ENCODE measurements around the gene MEIS3. TPM values are rescaled to one million over a fixed set of nuclear protein-coding genes. Genes with fewer than 3 reads are reported as not detected.

The MEIS3 gene
- total RNA-seq, 1 donor from 2014 or later = 1.6 TPM

- DNase-seq (ENCODE audit: extremely low read depth, low read depth, low spot score) = no peak
Observed at GRCh38 chr19:47435883-47436417, 16.6 kb upstream of the MEIS3 start.

- DNase-seq (ENCODE audit: extremely low read depth, low read depth, low spot score) = no peak
Observed at GRCh38 chr19:47435196-47435595, 15.9 kb upstream of the MEIS3 start.

- DNase-seq (ENCODE audit: extremely low read depth, low read depth, low spot score) = no peak
Observed at GRCh38 chr19:47434088-47434487, 14.8 kb upstream of the MEIS3 start.

- no peak for DNase-seq (ENCODE audit: extremely low read depth, low read depth, low spot score)
Observed at GRCh38 chr19:47433121-47433520, 13.8 kb upstream of the MEIS3 start.

- DNase-seq (ENCODE audit: extremely low read depth, low read depth, low spot score) = no peak
Observed at GRCh38 chr19:47432499-47432898, 13.2 kb upstream of the MEIS3 start.

- DNase-seq (ENCODE audit: extremely low read depth, low read depth, low spot score) = no peak
Observed at GRCh38 chr19:47432091-47432490, 12.8 kb upstream of the MEIS3 start.

GRCh38 chr19:47430041-47430802 lies 10.9 kb upstream of the MEIS3 start:
- no peak for DNase-seq (ENCODE audit: extremely low read depth, low read depth, low spot score)

GRCh38 chr19:47429140-47429793 lies 9.9 kb upstream of the MEIS3 start:
- no peak for DNase-seq (ENCODE audit: extremely low read depth, low read depth, low spot score)

- peak; percentile 94 for DNase-seq (ENCODE audit: extremely low read depth, low read depth, low spot score)
Observed at GRCh38 chr19:47428177-47428894, 9.0 kb upstream of the MEIS3 start.

GRCh38 chr19:47427241-47428176 lies 8.2 kb upstream of the MEIS3 start:
- DNase-seq (ENCODE audit: extremely low read depth, low read depth, low spot score) = no peak

GRCh38 chr19:47423203-47423882 lies 4.0 kb upstream of the MEIS3 start:
- DNase-seq (ENCODE audit: extremely low read depth, low read depth, low spot score) = no peak

GRCh38 chr19:47422417-47423163 lies 3.3 kb upstream of the MEIS3 start:
- no peak for DNase-seq (ENCODE audit: extremely low read depth, low read depth, low spot score)

GRCh38 chr19:47421844-47422395 lies 2.6 kb upstream of the MEIS3 start:
- DNase-seq (ENCODE audit: extremely low read depth, low read depth, low spot score) = no peak

GRCh38 chr19:47421244-47421786 lies 2.0 kb upstream of the MEIS3 start:
- DNase-seq (ENCODE audit: extremely low read depth, low read depth, low spot score) = no peak

GRCh38 chr19:47419789-47420188 lies 462 bp upstream of the MEIS3 start:
- DNase-seq (ENCODE audit: extremely low read depth, low read depth, low spot score) = no peak

GRCh38 chr19:47418692-47419029 lies 666 bp downstream of the MEIS3 start:
- DNase-seq (ENCODE audit: extremely low read depth, low read depth, low spot score) = no peak

- DNase-seq (ENCODE audit: extremely low read depth, low read depth, low spot score) = no peak
Observed at GRCh38 chr19:47417746-47418691, 1.3 kb downstream of the MEIS3 start.

All from glomerular endothelial cell (primary cell).